ENCODE data around the gene ITPKB. TPM values are rescaled to one million over a fixed set of nuclear protein-coding genes. Genes with fewer than 3 reads are reported as not detected.
"Not testable (repeated sequence)": the region's sequence is repeated elsewhere in the genome, so short reads cannot be mapped to it uniquely, and the experiment has no call there.

The ITPKB gene
- total and polyA plus RNA-seq, 4 donors: 2.1 to 31.8 (median 11.7) TPM

GRCh38 chr1:226641671-226642231 is 97.3 kb downstream of the ITPKB start:
- intact Hi-C loops (cut with DNase I): no loop called here
- H3K9me3 ChIP-seq (ENCODE audit: control insufficient read depth, low read length): no peaks in the 10 kb centered on the region
- ATAC-seq (ENCODE audit: low FRiP score): no peak
- H3K4me3 ChIP-seq (ENCODE audit: low read length in 2 of 2): no peak overlapping the region
- peak; percentile 42 to 72 for DNase-seq
- WGBS, 2 donors: 94 to 95% methylated on average over 19 to 23 of the region's 23 CpGs
- no peak overlapping the region for H3K27ac ChIP-seq (ENCODE audit: low read depth in 1 of 2, low read length in 2 of 2)
- H3K36me3 ChIP-seq (ENCODE audit: control insufficient read depth in 1 of 2, insufficient read depth in 2 of 2, low read length in 1 of 2): no peaks in the 10 kb centered on the region
- no peaks in the 10 kb centered on the region for H3K4me1 ChIP-seq (ENCODE audit: control insufficient read depth in 1 of 2, insufficient read depth in 2 of 2, low read length in 2 of 2)
- H3K27me3 ChIP-seq (ENCODE audit: control insufficient read depth in 1 of 2, insufficient read depth in 2 of 2, low read length in 1 of 2): no peaks in the 10 kb centered on the region

- no peaks in the 10 kb centered on the region for H3K9me3 ChIP-seq (ENCODE audit: control insufficient read depth, low read length)
- no peaks in the 10 kb centered on the region for H3K4me1 ChIP-seq (ENCODE audit: control insufficient read depth in 1 of 2, insufficient read depth in 2 of 2, low read length in 2 of 2)
- no peaks in the 10 kb centered on the region for H3K36me3 ChIP-seq (ENCODE audit: control insufficient read depth in 1 of 2, insufficient read depth in 2 of 2, low read length in 1 of 2)
- H3K27ac ChIP-seq (ENCODE audit: low read depth in 1 of 2, low read length in 2 of 2): no peak overlapping the region
- DNase-seq (peak; percentile 33 to 69), ATAC-seq (ENCODE audit: low FRiP score) (no peak)
- intact Hi-C loops (cut with DNase I): no loop called here
- H3K4me3 ChIP-seq (ENCODE audit: low read length in 2 of 2): no peak overlapping the region
- WGBS, 2 donors: 86 to 89% methylated on average over 23 of the region's 23 CpGs
- no peaks in the 10 kb centered on the region for H3K27me3 ChIP-seq (ENCODE audit: control insufficient read depth in 1 of 2, insufficient read depth in 2 of 2, low read length in 1 of 2)
Measured at GRCh38 chr1:226640321-226641136, 98.6 kb downstream of the ITPKB start.

GRCh38 chr1:226639631-226640061 is 99.4 kb downstream of the ITPKB start:
- no peak overlapping the region for H3K4me3 ChIP-seq (ENCODE audit: low read length in 2 of 2)
- 92 to 93% methylated on average over 13 to 18 of the region's 18 CpGs for WGBS, 2 donors
- intact Hi-C loops (cut with DNase I): no loop called here
- no peaks in the 10 kb centered on the region for H3K9me3 ChIP-seq (ENCODE audit: control insufficient read depth, low read length)
- H3K4me1 ChIP-seq (ENCODE audit: control insufficient read depth in 1 of 2, insufficient read depth in 2 of 2, low read length in 2 of 2): no peaks in the 10 kb centered on the region
- no peaks in the 10 kb centered on the region for H3K27me3 ChIP-seq (ENCODE audit: control insufficient read depth in 1 of 2, insufficient read depth in 2 of 2, low read length in 1 of 2)
- no peaks in the 10 kb centered on the region for H3K36me3 ChIP-seq (ENCODE audit: control insufficient read depth in 1 of 2, insufficient read depth in 2 of 2, low read length in 1 of 2)
- no peak overlapping the region for H3K27ac ChIP-seq (ENCODE audit: low read depth in 1 of 2, low read length in 2 of 2)
- DNase-seq (peak; percentile 38 to 74), ATAC-seq (ENCODE audit: low FRiP score) (no peak)

- H3K27me3 ChIP-seq (ENCODE audit: control insufficient read depth in 1 of 2, insufficient read depth in 2 of 2, low read length in 1 of 2); ATAC-seq (ENCODE audit: low FRiP score); H3K9me3 ChIP-seq (ENCODE audit: control insufficient read depth, low read length); H3K4me1 ChIP-seq (ENCODE audit: control insufficient read depth in 1 of 2, insufficient read depth in 2 of 2, low read length in 2 of 2); H3K27ac ChIP-seq (ENCODE audit: low read depth in 1 of 2, low read length in 2 of 2); H3K36me3 ChIP-seq (ENCODE audit: control insufficient read depth in 1 of 2, insufficient read depth in 2 of 2, low read length in 1 of 2); intact Hi-C loops (cut with DNase I); H3K4me3 ChIP-seq (ENCODE audit: low read length in 2 of 2): not testable (repeated sequence)
- 89 to 93% methylated on average over 8 of the region's 8 CpGs for WGBS, 2 donors
- peak; percentile 24 to 38 for DNase-seq
Measured at GRCh38 chr1:226639206-226639605, 99.9 kb downstream of the ITPKB start.

GRCh38 chr1:226638608-226639007 is 100.5 kb downstream of the ITPKB start:
- no peak overlapping the region for H3K27ac ChIP-seq (ENCODE audit: low read depth in 1 of 2, low read length in 2 of 2)

GRCh38 chr1:226638001-226638601 is 101.0 kb downstream of the ITPKB start:
- no peaks in the 10 kb centered on the region for H3K9me3 ChIP-seq (ENCODE audit: control insufficient read depth, low read length)
- intact Hi-C loops (cut with DNase I): no loop called here
- no peaks in the 10 kb centered on the region for H3K4me1 ChIP-seq (ENCODE audit: control insufficient read depth in 1 of 2, insufficient read depth in 2 of 2, low read length in 2 of 2)
- no peaks in the 10 kb centered on the region for H3K27me3 ChIP-seq (ENCODE audit: control insufficient read depth in 1 of 2, insufficient read depth in 2 of 2, low read length in 1 of 2)
- H3K27ac ChIP-seq (ENCODE audit: low read depth in 1 of 2, low read length in 2 of 2): no peak overlapping the region
- H3K36me3 ChIP-seq (ENCODE audit: control insufficient read depth in 1 of 2, insufficient read depth in 2 of 2, low read length in 1 of 2): no peaks in the 10 kb centered on the region
- DNase-seq (peak; percentile 42 to 74), ATAC-seq (ENCODE audit: low FRiP score) (no peak)
- 45 to 57% methylated on average over 10 of the region's 10 CpGs for WGBS, 2 donors
- no peak overlapping the region for H3K4me3 ChIP-seq (ENCODE audit: low read length in 2 of 2)

More at GRCh38 chr1:226638608-226639007, 100.5 kb downstream of the ITPKB start:
- Histone ChIP-seq H3K36me3 (ENCODE audit: control insufficient read depth in 1 of 2, insufficient read depth in 2 of 2, low read length in 1 of 2) (no peaks in the 10 kb centered on the region), H3K9me3 (ENCODE audit: control insufficient read depth, low read length) (no peaks in the 10 kb centered on the region), H3K4me3 (ENCODE audit: low read length in 2 of 2) (no peak overlapping the region), H3K4me1 (ENCODE audit: control insufficient read depth in 1 of 2, insufficient read depth in 2 of 2, low read length in 2 of 2) (no peaks in the 10 kb centered on the region), H3K27me3 (ENCODE audit: control insufficient read depth in 1 of 2, insufficient read depth in 2 of 2, low read length in 1 of 2) (no peaks in the 10 kb centered on the region)
- intact Hi-C loops (cut with DNase I): no loop called here
- 84% methylated on average over 16 of the region's 16 CpGs for WGBS, 2 donors
- ATAC-seq (ENCODE audit: low FRiP score): no peak
- peak; percentile 53 to 71 for DNase-seq

GRCh38 chr1:226637147-226637935 is 101.7 kb downstream of the ITPKB start:
- ATAC-seq (ENCODE audit: low FRiP score): no peak
- Histone ChIP-seq H3K27ac (ENCODE audit: low read depth in 1 of 2, low read length in 2 of 2) (no peak overlapping the region), H3K27me3 (ENCODE audit: control insufficient read depth in 1 of 2, insufficient read depth in 2 of 2, low read length in 1 of 2) (no peaks in the 10 kb centered on the region), H3K36me3 (ENCODE audit: control insufficient read depth in 1 of 2, insufficient read depth in 2 of 2, low read length in 1 of 2) (no peaks in the 10 kb centered on the region), H3K9me3 (ENCODE audit: control insufficient read depth, low read length) (no peaks in the 10 kb centered on the region), H3K4me3 (ENCODE audit: low read length in 2 of 2) (no peak overlapping the region), H3K4me1 (ENCODE audit: control insufficient read depth in 1 of 2, insufficient read depth in 2 of 2, low read length in 2 of 2) (no peaks in the 10 kb centered on the region)
- intact Hi-C loops (cut with DNase I): no loop called here
- DNase-seq: peak; percentile 55 to 83
- WGBS, 2 donors: 60 to 61% methylated on average over 29 of the region's 29 CpGs

GRCh38 chr1:226636847-226637096 is 102.3 kb downstream of the ITPKB start:
- H3K36me3 ChIP-seq (ENCODE audit: control insufficient read depth in 1 of 2, insufficient read depth in 2 of 2, low read length in 1 of 2): no peaks in the 10 kb centered on the region
- intact Hi-C loops (cut with DNase I): no loop called here
- DNase-seq (no peak), ATAC-seq (ENCODE audit: low FRiP score) (no peak)
- no peaks in the 10 kb centered on the region for H3K27me3 ChIP-seq (ENCODE audit: control insufficient read depth in 1 of 2, insufficient read depth in 2 of 2, low read length in 1 of 2)
- H3K4me3 ChIP-seq (ENCODE audit: low read length in 2 of 2): no peak overlapping the region
- 81 to 85% methylated on average over 1 of the region's 1 CpG for WGBS, 2 donors
- H3K9me3 ChIP-seq (ENCODE audit: control insufficient read depth, low read length): no peaks in the 10 kb centered on the region
- no peaks in the 10 kb centered on the region for H3K4me1 ChIP-seq (ENCODE audit: control insufficient read depth in 1 of 2, insufficient read depth in 2 of 2, low read length in 2 of 2)
- no peak overlapping the region for H3K27ac ChIP-seq (ENCODE audit: low read depth in 1 of 2, low read length in 2 of 2)
